Activated CD4-positive, alpha-beta T cell treated with anti-CD3 and anti-CD28 coated beads, Interleukin-2, Interleukin-4, amounts not matched to agents 100 ng/mL and 50 ng/mL, durations not matched to agents 16 hours and 8 hours (primary cell): Measurements from ENCODE around the gene CERS5.
"Not testable (repeated sequence)": the region's sequence is repeated elsewhere in the genome, so short reads cannot be mapped to it uniquely, and the experiment has no call there.

Experiments
- DNase-seq: peaks from one replicate; pipeline ENCODE4 v3.0.0-alpha.2; 2020; ENCODE audit warnings: low spot score

CERS5 gene

GRCh38 chr12:50102646-50103309 is 64.4 kb downstream of the CERS5 start:
- DNase-seq: no peak

GRCh38 chr12:50102131-50102531 is 65.0 kb downstream of the CERS5 start:
- no peak for DNase-seq

- no peak for DNase-seq
Observed at GRCh38 chr12:50101663-50102062, 65.5 kb downstream of the CERS5 start.

GRCh38 chr12:50100561-50100960 is 66.6 kb downstream of the CERS5 start:
- no peak for DNase-seq

- DNase-seq: no peak
Observed at GRCh38 chr12:50099302-50100008, 67.7 kb downstream of the CERS5 start.

- DNase-seq: no peak
Observed at GRCh38 chr12:50097952-50098351, 69.2 kb downstream of the CERS5 start.

- DNase-seq: no peak
Observed at GRCh38 chr12:50090391-50090790, 76.8 kb downstream of the CERS5 start.

- no peak for DNase-seq
Observed at GRCh38 chr12:50089730-50090129, 77.4 kb downstream of the CERS5 start.

GRCh38 chr12:50088577-50089335 is 78.4 kb downstream of the CERS5 start:
- DNase-seq: peak; percentile 72

GRCh38 chr12:50087995-50088394 is 79.2 kb downstream of the CERS5 start:
- no peak for DNase-seq

- no peak for DNase-seq
Observed at GRCh38 chr12:50087151-50087550, 80.0 kb downstream of the CERS5 start.

- no peak for DNase-seq
Observed at GRCh38 chr12:50086148-50086547, 81.0 kb downstream of the CERS5 start.

GRCh38 chr12:50085615-50086072 is 81.5 kb downstream of the CERS5 start:
- no peak for DNase-seq

GRCh38 chr12:50084775-50085614 is 82.2 kb downstream of the CERS5 start, which contains the start of gene SMARCD1:
Gene SMARCD1, plus strand, starts transcription at chr12:50085342. Its CDS starts 28 bp downstream, at chr12:50085370.
- peak; percentile 91 for DNase-seq

- not testable (repeated sequence) for DNase-seq
Observed at GRCh38 chr12:50084409-50084774, 82.8 kb downstream of the CERS5 start.

- no peak for DNase-seq
Observed at GRCh38 chr12:50083301-50083700, 83.9 kb downstream of the CERS5 start.

- no peak for DNase-seq
Observed at GRCh38 chr12:50082644-50083043, 84.5 kb downstream of the CERS5 start.

- no peak for DNase-seq
Observed at GRCh38 chr12:50081096-50081808, 85.9 kb downstream of the CERS5 start.

GRCh38 chr12:50079771-50080170 is 87.4 kb downstream of the CERS5 start:
- no peak for DNase-seq
